ENCODE measurements around the gene MAPKAPK3. TPM values are rescaled to one million over a fixed set of nuclear protein-coding genes. Genes with fewer than 3 reads are reported as not detected.

The MAPKAPK3 gene
- total RNA-seq, 1 donor from 2014 or later: 8.2 TPM

DNA sequence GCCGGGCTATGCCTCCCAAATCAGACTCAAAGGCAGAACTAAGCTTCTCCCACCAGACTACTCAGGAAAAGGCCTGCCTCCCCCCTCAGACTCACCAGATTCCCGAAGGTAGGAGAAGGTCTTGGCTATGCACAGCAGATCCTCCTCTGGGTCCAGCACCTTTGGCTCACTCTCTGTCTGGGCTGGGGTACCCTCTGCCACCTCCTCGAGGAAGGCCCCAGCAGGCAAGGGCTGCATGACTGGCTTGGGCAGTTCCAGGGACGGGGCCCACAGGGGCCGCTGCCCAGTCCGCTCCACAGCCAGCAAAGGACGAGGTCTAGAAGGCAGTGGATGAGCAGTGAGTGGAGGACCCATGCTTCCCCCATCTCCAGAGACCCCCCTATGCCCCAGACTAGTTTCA is 8.7 kb upstream of the MAPKAPK3 start:
- DNase-seq (ENCODE audit: low read depth in 2 of 2): no peak

DNA sequence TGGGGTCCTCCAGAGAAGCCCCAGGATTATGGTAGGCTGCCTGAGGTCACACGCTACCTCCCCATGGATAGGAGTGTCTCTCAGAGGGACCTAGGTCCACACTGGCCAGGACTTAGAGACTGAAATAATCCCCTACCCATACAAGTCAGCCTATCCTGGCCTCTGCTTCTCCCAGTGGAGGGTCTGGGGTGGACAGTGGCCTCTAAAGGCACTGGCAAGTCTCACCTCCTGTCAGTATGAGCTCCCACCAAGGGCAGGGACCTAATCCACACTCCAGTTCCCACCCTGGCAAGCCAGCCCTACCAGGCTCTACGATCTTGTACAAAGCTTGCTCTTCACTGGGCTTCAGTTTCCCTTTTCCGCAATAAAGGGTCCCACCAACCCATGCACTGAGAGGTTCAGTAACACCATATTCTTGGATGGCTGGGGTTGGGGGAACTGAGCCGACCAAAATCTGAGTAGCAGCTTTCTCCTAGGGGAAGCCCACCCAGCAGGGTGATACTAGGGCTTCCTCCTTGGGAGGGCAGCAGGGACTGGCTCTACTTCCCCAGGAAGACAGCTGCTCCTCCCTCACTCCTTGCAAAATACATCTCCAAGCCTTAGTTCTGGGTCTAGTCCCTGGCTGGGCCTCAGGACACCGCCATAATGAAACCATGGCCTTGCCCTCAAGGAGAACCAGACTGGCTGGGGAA is 7.7 kb upstream of the MAPKAPK3 start:
- DNase-seq (ENCODE audit: low read depth in 2 of 2): no peak

DNA sequence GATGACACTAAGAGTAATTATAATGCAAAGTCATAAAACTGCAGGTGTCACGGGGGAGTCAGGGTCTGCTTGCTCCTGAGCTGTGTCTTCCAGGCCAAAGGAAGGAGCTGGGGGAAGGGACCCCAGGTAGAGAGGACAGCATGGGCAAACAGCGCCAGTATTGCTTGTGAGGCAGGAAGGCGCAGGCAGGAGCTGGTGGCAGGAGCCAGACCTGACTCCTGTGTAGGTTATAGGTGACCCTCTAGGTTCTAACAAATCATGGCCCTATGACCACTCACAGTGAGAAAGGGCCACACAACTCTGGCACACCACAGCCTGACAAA is 7.2 kb upstream of the MAPKAPK3 start:
- no peak for DNase-seq (ENCODE audit: low read depth in 2 of 2)

DNA sequence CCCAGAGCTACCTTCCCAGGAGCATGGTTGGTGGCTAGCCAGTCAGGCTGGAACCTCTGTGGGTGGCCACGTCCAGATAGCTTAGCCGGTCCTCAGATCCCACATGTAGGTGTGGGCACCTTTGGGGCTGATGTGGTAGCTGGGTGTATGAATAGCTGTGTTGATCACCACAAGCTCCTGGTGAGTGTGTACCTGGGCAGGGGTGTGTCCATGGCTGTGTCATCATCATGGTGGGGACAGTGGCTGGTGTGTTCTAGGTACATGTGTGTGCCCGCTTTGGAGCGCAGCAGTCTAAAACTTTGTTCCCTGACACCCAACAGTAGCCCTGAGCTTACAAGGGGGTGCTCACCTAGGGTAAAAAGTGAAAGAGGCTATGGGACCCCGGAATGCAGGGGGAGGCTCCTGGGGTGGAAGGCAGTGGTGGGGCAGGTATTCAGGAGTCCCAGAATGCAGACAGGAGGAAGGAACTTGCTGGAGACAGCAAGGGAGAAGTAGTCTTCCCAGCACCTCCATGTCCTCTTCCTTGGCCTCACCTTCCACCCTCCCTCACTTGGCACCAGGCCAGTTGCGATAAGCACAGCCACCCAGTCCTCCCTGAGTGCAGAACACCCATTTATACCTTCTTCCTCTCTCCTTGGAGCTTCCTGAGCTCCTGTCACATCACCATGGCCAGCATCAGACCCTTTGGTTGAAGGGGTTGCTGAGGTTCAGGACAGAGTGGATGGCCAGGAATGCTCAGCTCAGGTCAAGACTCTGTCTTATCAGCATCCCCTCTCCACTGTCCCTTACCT is 6.6 kb upstream of the MAPKAPK3 start:
- DNase-seq (ENCODE audit: low read depth in 2 of 2): no peak

- no peak for DNase-seq (ENCODE audit: low read depth in 2 of 2)
Observed at GRCh38 chr3:50610992-50611463, 5.9 kb upstream of the MAPKAPK3 start.

DNA sequence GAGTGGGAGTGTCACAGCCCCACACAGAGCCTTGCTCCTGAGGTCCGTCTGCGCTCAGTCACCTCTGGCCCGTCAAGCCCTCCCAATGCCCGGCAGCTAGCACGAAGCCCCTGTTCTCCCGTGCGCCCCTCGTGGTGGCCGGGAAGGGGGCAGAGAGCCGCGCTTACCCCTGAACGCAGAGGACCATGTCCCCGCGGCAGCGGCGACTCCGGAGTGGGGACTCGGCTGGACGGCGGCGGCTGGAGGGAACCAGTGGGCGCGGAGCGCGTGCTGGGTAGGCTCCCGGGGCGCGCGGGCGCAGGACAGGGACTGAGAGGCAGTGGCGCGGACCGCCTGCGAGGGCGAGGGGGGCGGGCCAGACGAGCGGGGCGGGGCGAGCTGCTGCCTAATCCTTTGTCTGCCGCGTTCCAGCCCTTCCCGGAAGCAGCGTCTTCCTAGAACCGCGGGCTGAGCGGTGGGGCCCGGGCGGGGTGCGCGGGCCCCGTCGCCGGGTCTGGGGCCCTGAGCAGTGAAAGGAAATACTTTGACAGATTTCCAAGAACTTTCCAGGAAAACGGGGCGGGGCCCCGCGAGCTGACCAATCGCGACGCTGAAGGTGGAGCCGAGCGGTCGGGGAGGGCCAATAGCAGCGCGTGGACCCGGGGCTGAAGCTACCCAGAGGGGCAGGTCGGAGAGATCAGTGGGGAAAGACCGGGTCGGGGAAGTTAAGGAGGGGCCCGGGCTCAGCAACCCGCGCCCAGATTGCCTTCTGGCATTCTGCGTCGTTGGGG is 5.3 kb upstream of the MAPKAPK3 start, which contains the start of gene CISH:
Gene CISH, minus strand, starts transcription at position 311 of the 770 bp plus-strand sequence. Its CDS starts 124 bp downstream, at position 187.
- DNase-seq (ENCODE audit: low read depth in 2 of 2): peak; percentile 66 to 93

- DNase-seq (ENCODE audit: low read depth in 2 of 2): no peak
Observed at GRCh38 chr3:50612234-50612882, 4.6 kb upstream of the MAPKAPK3 start.

GRCh38 chr3:50612970-50613846 is 3.7 kb upstream of the MAPKAPK3 start:
- no peak for DNase-seq (ENCODE audit: low read depth in 2 of 2)

DNA sequence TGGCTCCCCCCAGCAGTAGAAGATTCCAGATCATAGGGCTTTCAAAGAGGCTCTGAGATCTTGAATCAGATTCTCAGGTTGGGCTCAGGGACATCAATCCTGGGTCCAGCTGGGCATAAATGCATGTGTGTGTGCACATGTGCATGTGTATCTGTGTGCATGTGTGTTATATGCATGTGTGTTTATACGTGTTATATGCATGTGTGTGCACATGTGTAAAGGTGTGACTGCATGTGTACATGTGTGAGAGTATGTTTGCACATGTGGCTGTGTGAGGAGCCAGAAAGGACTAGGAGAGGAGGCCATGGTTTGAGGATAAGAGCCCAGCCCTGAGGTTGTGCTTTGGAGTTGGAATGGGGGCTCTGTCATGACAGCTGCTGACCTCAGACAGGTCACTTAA is 1.8 kb upstream of the MAPKAPK3 start:
- no peak for DNase-seq (ENCODE audit: low read depth in 2 of 2)

- DNase-seq (ENCODE audit: low read depth in 2 of 2): peak; percentile 43 to 82
Observed at GRCh38 chr3:50616003-50616769, 765 bp upstream of the MAPKAPK3 start.

DNA sequence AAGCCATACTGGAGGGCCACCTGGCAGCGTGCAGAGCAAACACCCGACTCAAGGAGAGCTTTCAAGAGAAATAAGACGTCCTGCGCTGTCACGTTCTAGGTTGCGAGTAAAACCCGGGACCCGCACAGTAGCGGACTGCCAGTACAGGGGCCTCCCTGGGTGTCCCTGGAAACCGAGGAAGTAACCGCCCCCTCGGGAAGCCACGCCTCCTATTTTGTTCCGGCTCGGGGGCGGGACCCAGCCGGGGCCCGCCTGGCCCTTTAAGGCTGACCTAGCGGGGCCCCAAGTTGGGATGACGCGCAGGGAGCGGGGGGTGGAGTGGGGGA is 218 bp upstream of the MAPKAPK3 start:
- DNase-seq (ENCODE audit: low read depth in 2 of 2): peak; percentile 30 to 82

DNA sequence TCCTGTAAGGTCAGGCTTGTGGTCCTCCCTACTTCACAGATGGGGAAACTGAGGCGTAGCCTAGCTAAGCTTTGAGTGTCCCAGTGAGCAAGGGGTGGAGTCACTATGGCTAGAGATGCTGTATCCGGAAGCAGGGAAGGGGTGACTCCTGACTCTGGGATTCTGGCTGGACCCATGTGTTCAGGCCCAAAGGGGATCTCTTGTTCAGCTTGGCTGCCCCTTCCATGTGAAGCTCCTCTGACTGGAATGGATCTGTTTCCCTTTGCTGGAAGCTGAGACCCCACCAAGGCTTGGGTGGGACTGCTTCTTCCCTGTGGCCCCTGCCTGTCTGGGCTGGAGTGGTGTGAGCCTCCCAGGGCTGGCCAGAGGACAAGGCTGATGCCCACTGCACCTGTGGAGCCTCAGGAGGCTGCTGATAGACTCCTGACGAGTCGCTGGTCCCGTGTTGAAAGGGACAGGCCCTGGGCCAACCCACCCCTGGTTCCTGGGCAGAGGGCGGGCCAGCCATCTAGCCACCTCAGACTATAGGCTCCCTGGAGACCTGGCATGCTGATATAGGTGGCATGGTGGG is 1.0 kb downstream of the MAPKAPK3 start:
- no peak for DNase-seq (ENCODE audit: low read depth in 2 of 2)

DNA sequence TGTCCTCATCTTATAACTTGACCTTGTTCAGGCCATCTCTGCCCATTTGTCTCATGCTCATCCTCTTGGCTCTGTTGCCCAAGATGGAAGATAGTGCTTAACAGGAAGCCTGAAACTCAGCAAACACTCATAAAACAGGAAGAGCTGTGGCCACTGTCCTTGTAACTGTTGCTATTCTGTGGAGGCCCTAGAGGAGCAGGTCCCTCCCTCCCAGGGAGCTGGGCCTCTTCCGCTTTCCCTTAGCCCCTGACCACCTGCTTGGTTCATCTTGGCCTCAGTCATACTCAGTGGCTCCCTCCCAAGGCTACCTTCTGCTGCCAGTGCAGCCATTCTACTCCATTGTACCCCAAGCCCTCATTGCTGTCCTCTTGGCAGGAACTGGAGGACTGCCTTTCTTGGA is 3.5 kb downstream of the MAPKAPK3 start:
- DNase-seq (ENCODE audit: low read depth in 2 of 2): no peak

DNA sequence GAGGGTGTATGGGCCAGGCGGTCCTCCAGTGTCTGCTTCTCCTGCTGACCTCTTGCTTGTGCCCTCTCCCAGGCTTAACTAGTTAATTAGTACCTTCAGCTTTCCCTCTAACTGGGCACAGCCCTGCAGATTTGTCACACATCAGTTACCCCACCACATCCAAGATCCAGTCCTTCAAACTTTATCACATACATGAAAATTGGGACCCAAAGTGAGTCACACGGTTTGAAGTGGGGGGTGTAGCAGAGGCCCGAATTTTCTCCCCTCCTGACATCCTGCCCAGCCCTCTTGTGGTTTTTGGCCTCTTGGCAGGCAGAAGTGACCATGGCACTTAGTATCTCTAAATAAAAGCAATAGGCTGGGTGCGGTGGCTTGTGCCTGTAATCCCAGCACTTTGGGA is 3.9 kb downstream of the MAPKAPK3 start:
- no peak for DNase-seq (ENCODE audit: low read depth in 2 of 2)

DNA sequence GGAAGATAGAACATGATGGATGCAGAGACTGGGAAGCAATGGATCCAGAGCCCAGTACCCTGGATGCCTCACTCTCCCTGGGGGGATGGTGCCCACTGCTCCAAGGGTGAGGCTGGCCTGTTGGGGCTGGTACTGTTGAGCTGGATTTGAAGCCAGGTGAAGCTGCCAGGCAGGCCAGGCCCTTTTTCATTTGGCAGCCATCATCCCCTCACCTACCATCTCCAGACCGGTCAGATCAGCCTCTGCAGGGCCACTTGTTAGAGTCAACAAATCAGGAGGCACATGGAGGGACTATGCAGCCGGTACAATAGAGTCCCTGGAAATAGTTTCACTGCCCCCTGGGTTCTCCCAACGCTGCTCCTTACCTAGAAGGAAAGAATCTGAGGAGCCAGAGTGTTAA is 5.9 kb downstream of the MAPKAPK3 start:
- DNase-seq (ENCODE audit: low read depth in 2 of 2): no peak

GRCh38 chr3:50623840-50624474 is 7.0 kb downstream of the MAPKAPK3 start:
- DNase-seq (ENCODE audit: low read depth in 2 of 2): peak in 1 of 2 donors; percentile 41

DNA sequence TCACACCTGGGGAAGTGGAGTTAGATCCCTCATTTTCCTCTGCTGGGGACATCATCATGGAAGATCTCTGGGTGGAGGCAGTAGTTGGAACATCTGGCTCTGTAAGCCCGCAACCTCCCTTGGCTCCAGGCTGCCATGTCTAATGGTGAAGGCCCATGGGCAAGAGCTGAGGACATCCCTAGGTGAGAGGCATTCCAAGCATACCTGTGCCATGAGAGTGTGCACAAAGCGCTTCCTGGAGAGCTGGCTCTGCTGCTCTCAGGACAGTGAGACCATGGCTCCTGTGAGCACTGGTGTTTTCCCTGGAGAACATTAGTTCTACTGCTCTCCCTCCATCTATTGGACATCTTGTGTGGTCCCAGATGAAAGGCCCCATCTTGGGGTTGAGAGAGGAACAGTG is 7.7 kb downstream of the MAPKAPK3 start:
- DNase-seq (ENCODE audit: low read depth in 2 of 2): no peak

- no peak for DNase-seq (ENCODE audit: low read depth in 2 of 2)
Observed at GRCh38 chr3:50625231-50626182, 8.6 kb downstream of the MAPKAPK3 start.

Data from dermis microvascular lymphatic vessel endothelial cell (primary cell).